ENCODE measurements around the gene ACBD6.
"Not testable (repeated sequence)": the region's sequence is repeated elsewhere in the genome, so short reads cannot be mapped to it uniquely, and the experiment has no call there.

Gene ACBD6

GRCh38 chr1:180424848-180425457, 77.4 kb downstream of the ACBD6 start:
- no peak overlapping the region for H3K9ac ChIP-seq (ENCODE audit: low read length)
- H3F3A ChIP-seq (ENCODE audit: insufficient read depth, low read length), result no peaks in the 10 kb centered on the region
- H3K36me3 ChIP-seq (ENCODE audit: insufficient read depth, low read length), result peaks cover 21% of the 10 kb centered on the region
- H3K27ac ChIP-seq (ENCODE audit: low read depth, low read length, poor library complexity, severe bottlenecking), result no peak overlapping the region
- TF ChIP-seq, protein P1, sequence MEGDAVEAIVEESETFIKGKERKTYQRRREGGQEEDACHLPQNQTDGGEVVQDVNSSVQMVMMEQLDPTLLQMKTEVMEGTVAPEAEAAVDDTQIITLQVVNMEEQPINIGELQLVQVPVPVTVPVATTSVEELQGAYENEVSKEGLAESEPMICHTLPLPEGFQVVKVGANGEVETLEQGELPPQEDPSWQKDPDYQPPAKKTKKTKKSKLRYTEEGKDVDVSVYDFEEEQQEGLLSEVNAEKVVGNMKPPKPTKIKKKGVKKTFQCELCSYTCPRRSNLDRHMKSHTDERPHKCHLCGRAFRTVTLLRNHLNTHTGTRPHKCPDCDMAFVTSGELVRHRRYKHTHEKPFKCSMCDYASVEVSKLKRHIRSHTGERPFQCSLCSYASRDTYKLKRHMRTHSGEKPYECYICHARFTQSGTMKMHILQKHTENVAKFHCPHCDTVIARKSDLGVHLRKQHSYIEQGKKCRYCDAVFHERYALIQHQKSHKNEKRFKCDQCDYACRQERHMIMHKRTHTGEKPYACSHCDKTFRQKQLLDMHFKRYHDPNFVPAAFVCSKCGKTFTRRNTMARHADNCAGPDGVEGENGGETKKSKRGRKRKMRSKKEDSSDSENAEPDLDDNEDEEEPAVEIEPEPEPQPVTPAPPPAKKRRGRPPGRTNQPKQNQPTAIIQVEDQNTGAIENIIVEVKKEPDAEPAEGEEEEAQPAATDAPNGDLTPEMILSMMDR (IDR thresholded peaks at IDR 0.05; ENCODE audit: low read length), result no peak
- no peak for TF ChIP-seq EZH2 (IDR thresholded peaks at IDR 0.05; ENCODE audit: borderline replicate concordance, low read length)
- H3K79me2 ChIP-seq (ENCODE audit: insufficient read depth, low read length), result no peaks in the 10 kb centered on the region
- no peak overlapping the region for H3K4me2 ChIP-seq (ENCODE audit: low read length)
- no peak overlapping the region for H2AFZ ChIP-seq (ENCODE audit: low read length)
- H3K9me3 ChIP-seq (ENCODE audit: low read length), result 0 out of 2 replicates have a peak, but pooled peaks cover 2% of the 10 kb centered on the region
- no peaks in the 10 kb centered on the region for H3K9me2 ChIP-seq (ENCODE audit: low read depth, low read length)
- peaks cover 6% of the 10 kb centered on the region for H3K4me1 ChIP-seq (ENCODE audit: insufficient read depth, low read length, severe bottlenecking)
- no peak overlapping the region for H3K4me3 ChIP-seq (ENCODE audit: low read depth, low read length, poor library complexity, severe bottlenecking)
- H3K27me3 ChIP-seq (ENCODE audit: insufficient read depth, low read length), result no peaks in the 10 kb centered on the region
- H4K20me1 ChIP-seq (ENCODE audit: insufficient read depth, low read length), result no peaks in the 10 kb centered on the region

DNA sequence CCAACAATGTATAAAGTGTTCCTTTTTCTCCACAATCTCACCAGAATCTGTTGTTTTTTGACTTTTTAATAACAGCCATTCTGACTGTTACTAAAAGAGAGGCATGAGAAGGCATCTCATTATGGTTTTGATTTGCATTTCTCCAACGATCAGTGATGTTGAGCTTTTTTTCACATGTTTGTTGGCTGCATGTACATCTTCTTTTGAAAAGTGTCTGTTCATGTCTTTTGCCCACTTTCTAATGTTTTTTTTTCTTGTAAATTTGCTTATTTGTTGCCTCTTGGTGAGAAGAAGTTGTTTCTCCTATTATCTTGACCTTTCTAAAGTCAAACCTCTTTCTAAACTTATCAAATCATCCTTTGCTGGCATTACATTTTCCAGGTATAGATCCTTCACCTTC, 80.8 kb downstream of the ACBD6 start:
- no peak overlapping the region for H3K4me3 ChIP-seq (ENCODE audit: low read depth, low read length, poor library complexity, severe bottlenecking)
- H3K36me3 ChIP-seq (ENCODE audit: insufficient read depth, low read length), result peaks cover 13% of the 10 kb centered on the region; the same call in 1 of the 2 replicates
- H3K27me3 ChIP-seq (ENCODE audit: insufficient read depth, low read length), result no peaks in the 10 kb centered on the region
- no peak overlapping the region for H2AFZ ChIP-seq (ENCODE audit: low read length)
- H3F3A ChIP-seq (ENCODE audit: insufficient read depth, low read length), result no peaks in the 10 kb centered on the region
- 0 out of 2 replicates have a peak, but pooled peaks cover 2% of the 10 kb centered on the region for H3K9me3 ChIP-seq (ENCODE audit: low read length)
- H3K9ac ChIP-seq (ENCODE audit: low read length), result no peak overlapping the region
- H3K4me2 ChIP-seq (ENCODE audit: low read length), result no peak overlapping the region
- TF ChIP-seq, protein P1 (IDR thresholded peaks at IDR 0.05; ENCODE audit: low read length), result no peak
- no peak for TF ChIP-seq EZH2 (IDR thresholded peaks at IDR 0.05; ENCODE audit: borderline replicate concordance, low read length)
- H4K20me1 ChIP-seq (ENCODE audit: insufficient read depth, low read length), result no peaks in the 10 kb centered on the region
- no peak overlapping the region for H3K27ac ChIP-seq (ENCODE audit: low read depth, low read length, poor library complexity, severe bottlenecking)
- no peaks in the 10 kb centered on the region for H3K79me2 ChIP-seq (ENCODE audit: insufficient read depth, low read length)
- no peaks in the 10 kb centered on the region for H3K9me2 ChIP-seq (ENCODE audit: low read depth, low read length)
- peaks cover 6% of the 10 kb centered on the region for H3K4me1 ChIP-seq (ENCODE audit: insufficient read depth, low read length, severe bottlenecking)

DNA sequence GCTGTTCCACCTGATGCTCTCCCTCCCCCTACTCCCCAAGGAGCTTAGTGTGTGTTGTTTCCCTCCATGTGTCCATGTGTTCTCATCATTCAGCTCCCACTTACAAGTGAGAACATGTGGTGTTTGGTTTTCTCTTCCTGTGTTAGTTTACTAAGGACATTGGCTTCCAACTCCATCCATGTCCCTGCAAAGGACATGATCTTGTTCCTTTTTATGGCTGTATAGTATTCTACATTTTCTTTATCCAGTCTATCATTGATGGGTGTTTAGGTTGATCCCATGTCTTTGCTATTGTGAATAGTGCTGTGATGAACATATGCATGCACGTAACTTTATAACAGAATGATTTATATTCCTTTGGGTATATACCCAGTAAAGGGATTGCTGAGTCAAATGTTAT, 81.2 kb downstream of the ACBD6 start:
- H3K27me3 ChIP-seq (ENCODE audit: insufficient read depth, low read length); H3K9ac ChIP-seq (ENCODE audit: low read length); H3K4me3 ChIP-seq (ENCODE audit: low read depth, low read length, poor library complexity, severe bottlenecking); H3K9me2 ChIP-seq (ENCODE audit: low read depth, low read length); H2AFZ ChIP-seq (ENCODE audit: low read length); H3K79me2 ChIP-seq (ENCODE audit: insufficient read depth, low read length); H3K4me1 ChIP-seq (ENCODE audit: insufficient read depth, low read length, severe bottlenecking); H3F3A ChIP-seq (ENCODE audit: insufficient read depth, low read length); H4K20me1 ChIP-seq (ENCODE audit: insufficient read depth, low read length); H3K27ac ChIP-seq (ENCODE audit: low read depth, low read length, poor library complexity, severe bottlenecking); H3K9me3 ChIP-seq (ENCODE audit: low read length); H3K4me2 ChIP-seq (ENCODE audit: low read length): not testable (repeated sequence)
- peaks cover 13% of the 10 kb centered on the region; the same call in 1 of the 2 replicates for H3K36me3 ChIP-seq (ENCODE audit: insufficient read depth, low read length)
